HepG2 (cell line): ENCODE results near the gene SCAF11. TPM values are rescaled to one million over a fixed set of nuclear protein-coding genes. Genes with fewer than 3 reads are reported as not detected.
A peak's percentile ranks its signal among the peaks of the same experiment; 100 is the strongest.

Experiments used
- AGO2 ChIP-seq: fragments of 200-400 bp; formaldehyde crosslinking; optimal IDR thresholded peaks from 2 replicates; pipeline ENCODE3; 2017; ENCODE audit warnings: mild to moderate bottlenecking, low read depth, low read length, moderate library complexity
- ARID3A ChIP-seq: IDR thresholded peaks from 2 replicates; pipeline ENCODE4 v1.6.1; 2012; ENCODE audit warnings: low read depth, low read length, improper control_type of control experiment
- CBX1 ChIP-seq: IDR thresholded peaks from one replicate; pipeline ENCODE4 v1.6.1; 2016; ENCODE audit warnings: antibody characterized with exemption, low read depth
- ESRRA ChIP-seq: sonication (generic); formaldehyde crosslinking; IDR thresholded peaks from 2 replicates; pipeline ENCODE4 v1.5.1; 2020; ENCODE audit warnings: mild to moderate bottlenecking, low read depth, missing genetic modification reagents
- FOXA3 ChIP-seq: IDR thresholded peaks from 2 replicates; pipeline ENCODE4 v1.6.1; 2016; ENCODE audit warnings: missing genetic modification reagents, missing compliant biosample characterization
- GLI4 ChIP-seq: sonication (generic); formaldehyde crosslinking; IDR thresholded peaks from 2 replicates; pipeline ENCODE4 v1.5.1; 2020; ENCODE audit warnings: missing genetic modification reagents, mild to moderate bottlenecking, moderate library complexity, borderline replicate concordance
- HOXA5 ChIP-seq: sonication (generic); formaldehyde crosslinking; IDR thresholded peaks from 2 replicates; pipeline ENCODE4 v1.4.0; 2020; ENCODE audit warnings: missing genetic modification reagents
- KDM2A ChIP-seq: sonication (generic); formaldehyde crosslinking; IDR thresholded peaks from 2 replicates; pipeline ENCODE4 v1.4.0; 2020; ENCODE audit warnings: low read depth, missing genetic modification reagents, borderline replicate concordance
- KMT2A ChIP-seq: sonication (generic); formaldehyde crosslinking; IDR thresholded peaks from 2 replicates; pipeline ENCODE4 v1.4.0; 2020; ENCODE audit warnings: missing genetic modification reagents
- MXI1 ChIP-seq: IDR thresholded peaks from 3 replicates; pipeline ENCODE4 v1.6.1; 2012; ENCODE audit warnings: low read depth, low read length, inconsistent platforms, borderline replicate concordance
- REXO4 ChIP-seq: sonication (generic); formaldehyde crosslinking; IDR thresholded peaks from 2 replicates; pipeline ENCODE4 v1.8.0; 2022; ENCODE audit warnings: missing genetic modification reagents, mild to moderate bottlenecking, borderline replicate concordance
- ZNF136 ChIP-seq: sonication (generic); formaldehyde crosslinking; IDR thresholded peaks from 2 replicates; pipeline ENCODE4 v1.8.1; 2022; ENCODE audit warnings: low read depth, mild to moderate bottlenecking, moderate library complexity, missing genetic modification reagents
- ZNF20 ChIP-seq: sonication (generic); formaldehyde crosslinking; IDR thresholded peaks from 2 replicates; pipeline ENCODE4 v1.4.0; 2020; ENCODE audit warnings: mild to moderate bottlenecking, moderate library complexity, missing genetic modification reagents
- ZNF263 ChIP-seq: sonication (generic); formaldehyde crosslinking; IDR thresholded peaks from 2 replicates; pipeline ENCODE4 v1.4.0; 2020; ENCODE audit warnings: missing genetic modification reagents
- ZNF382 ChIP-seq: sonication (generic); formaldehyde crosslinking; IDR thresholded peaks from 2 replicates; pipeline ENCODE4 v1.5.0; 2020; ENCODE audit warnings: missing genetic modification reagents, mild to moderate bottlenecking, borderline replicate concordance
- ZNF44 ChIP-seq: sonication (generic); formaldehyde crosslinking; IDR thresholded peaks from 2 replicates; pipeline ENCODE4 v1.5.1; 2020; ENCODE audit warnings: mild to moderate bottlenecking, missing genetic modification reagents
- ZNF441 ChIP-seq: sonication (generic); formaldehyde crosslinking; IDR thresholded peaks from 2 replicates; pipeline ENCODE4 v1.7.0; 2021; ENCODE audit warnings: missing genetic modification reagents, borderline replicate concordance
- ZNF572 ChIP-seq: sonication (generic); formaldehyde crosslinking; IDR thresholded peaks from 2 replicates; pipeline ENCODE4 v1.5.1; 2020; ENCODE audit warnings: mild to moderate bottlenecking, missing genetic modification reagents
- ZNF782 ChIP-seq: sonication (generic); formaldehyde crosslinking; IDR thresholded peaks from 2 replicates; pipeline ENCODE4 v1.4.0; 2020; ENCODE audit warnings: missing genetic modification reagents, mild to moderate bottlenecking, borderline replicate concordance
- ZSCAN9 ChIP-seq: IDR thresholded peaks from 2 replicates; pipeline ENCODE4 v1.6.1; 2016; ENCODE audit warnings: borderline replicate concordance
- polyA plus RNA-seq, 8 experiments: library from polyadenylated mRNA; depleted of rRNA in 3 of 8; stranded (reverse) in 7 of 8; unstranded in 1 of 8; fragments of >200 nt; fragmentation: Illumina TruSeq in 4 of 8; extraction: Trizol in 4 of 8; gene quantifications; 2 replicates each; pipeline versions ENCODE4 v1.2.1 to v1.2.3, GENCODE V29; 2011 to 2016; ENCODE audit warnings: low read depth in 4 of 8, missing spikeins in 1 of 8, mixed read lengths in 1 of 8; ENCODE audit not compliant: insufficient read depth in 1 of 8
- total RNA-seq, 5 experiments: library from RNA; depleted of rRNA; stranded (reverse); fragments of >200 nt; fragmentation: Illumina TruSeq; extraction: Trizol; gene quantifications; 2 replicates each; pipeline ENCODE4 v1.2.3, GENCODE V29; 2016; ENCODE audit warnings: low read depth in 1 of 5
- TF ChIP-seq, protein P1 (sequence below): sonication (generic); formaldehyde crosslinking; IDR thresholded peaks from 2 replicates; pipeline ENCODE4 v1.4.0; 2020; ENCODE audit warnings: mild to moderate bottlenecking, missing genetic modification reagents
- TF ChIP-seq, protein P2 (sequence below): sonication (generic); IDR thresholded peaks from 2 replicates; pipeline ENCODE4 v1.6.1; 2016; ENCODE audit warnings: low read depth, borderline replicate concordance

Gene SCAF11
- total and polyA plus RNA-seq, 2 of the 13 experiments (the other 11 are each of a cell fraction or from before 2014, with no cell fraction given): 26.9 to 38.3 TPM

GRCh38 chr12:45991284-45992249, 1.2 kb upstream of the SCAF11 start (continued):
- TF ChIP-seq, protein P1, sequence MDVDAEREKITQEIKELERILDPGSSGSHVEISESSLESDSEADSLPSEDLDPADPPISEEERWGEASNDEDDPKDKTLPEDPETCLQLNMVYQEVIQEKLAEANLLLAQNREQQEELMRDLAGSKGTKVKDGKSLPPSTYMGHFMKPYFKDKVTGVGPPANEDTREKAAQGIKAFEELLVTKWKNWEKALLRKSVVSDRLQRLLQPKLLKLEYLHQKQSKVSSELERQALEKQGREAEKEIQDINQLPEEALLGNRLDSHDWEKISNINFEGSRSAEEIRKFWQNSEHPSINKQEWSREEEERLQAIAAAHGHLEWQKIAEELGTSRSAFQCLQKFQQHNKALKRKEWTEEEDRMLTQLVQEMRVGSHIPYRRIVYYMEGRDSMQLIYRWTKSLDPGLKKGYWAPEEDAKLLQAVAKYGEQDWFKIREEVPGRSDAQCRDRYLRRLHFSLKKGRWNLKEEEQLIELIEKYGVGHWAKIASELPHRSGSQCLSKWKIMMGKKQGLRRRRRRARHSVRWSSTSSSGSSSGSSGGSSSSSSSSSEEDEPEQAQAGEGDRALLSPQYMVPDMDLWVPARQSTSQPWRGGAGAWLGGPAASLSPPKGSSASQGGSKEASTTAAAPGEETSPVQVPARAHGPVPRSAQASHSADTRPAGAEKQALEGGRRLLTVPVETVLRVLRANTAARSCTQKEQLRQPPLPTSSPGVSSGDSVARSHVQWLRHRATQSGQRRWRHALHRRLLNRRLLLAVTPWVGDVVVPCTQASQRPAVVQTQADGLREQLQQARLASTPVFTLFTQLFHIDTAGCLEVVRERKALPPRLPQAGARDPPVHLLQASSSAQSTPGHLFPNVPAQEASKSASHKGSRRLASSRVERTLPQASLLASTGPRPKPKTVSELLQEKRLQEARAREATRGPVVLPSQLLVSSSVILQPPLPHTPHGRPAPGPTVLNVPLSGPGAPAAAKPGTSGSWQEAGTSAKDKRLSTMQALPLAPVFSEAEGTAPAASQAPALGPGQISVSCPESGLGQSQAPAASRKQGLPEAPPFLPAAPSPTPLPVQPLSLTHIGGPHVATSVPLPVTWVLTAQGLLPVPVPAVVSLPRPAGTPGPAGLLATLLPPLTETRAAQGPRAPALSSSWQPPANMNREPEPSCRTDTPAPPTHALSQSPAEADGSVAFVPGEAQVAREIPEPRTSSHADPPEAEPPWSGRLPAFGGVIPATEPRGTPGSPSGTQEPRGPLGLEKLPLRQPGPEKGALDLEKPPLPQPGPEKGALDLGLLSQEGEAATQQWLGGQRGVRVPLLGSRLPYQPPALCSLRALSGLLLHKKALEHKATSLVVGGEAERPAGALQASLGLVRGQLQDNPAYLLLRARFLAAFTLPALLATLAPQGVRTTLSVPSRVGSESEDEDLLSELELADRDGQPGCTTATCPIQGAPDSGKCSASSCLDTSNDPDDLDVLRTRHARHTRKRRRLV (CRISPR knock-in tag): no peak; the same call in 1 of the 2 replicates
- peak; percentile 86 for TF ChIP-seq ZSCAN9 (CRISPR knock-in tag)
- 0 out of 2 replicates have a peak, but pooled peaks have one; percentile 41 for TF ChIP-seq REXO4 (CRISPR knock-in tag)
- peak; percentile 75; the same call in 1 of the 2 replicates for TF ChIP-seq ESRRA (CRISPR knock-in tag)
- TF ChIP-seq ZNF441 (CRISPR knock-in tag): peak; percentile 60
- TF ChIP-seq ZNF20 (CRISPR knock-in tag): 0 out of 2 replicates have a peak, but pooled peaks have one; percentile 16
- TF ChIP-seq FOXA3: 0 out of 2 replicates have a peak, but pooled peaks have one; percentile 12
- TF ChIP-seq ZNF136 (CRISPR knock-in tag): 0 out of 2 replicates have a peak, but pooled peaks have one; percentile 17
- 0 out of 3 replicates have a peak, but pooled peaks have one; percentile 53 for TF ChIP-seq MXI1
- TF ChIP-seq ZNF572 (CRISPR knock-in tag): no peak
- TF ChIP-seq ZNF263 (CRISPR knock-in tag): peak; percentile 83
- TF ChIP-seq, protein P2, sequence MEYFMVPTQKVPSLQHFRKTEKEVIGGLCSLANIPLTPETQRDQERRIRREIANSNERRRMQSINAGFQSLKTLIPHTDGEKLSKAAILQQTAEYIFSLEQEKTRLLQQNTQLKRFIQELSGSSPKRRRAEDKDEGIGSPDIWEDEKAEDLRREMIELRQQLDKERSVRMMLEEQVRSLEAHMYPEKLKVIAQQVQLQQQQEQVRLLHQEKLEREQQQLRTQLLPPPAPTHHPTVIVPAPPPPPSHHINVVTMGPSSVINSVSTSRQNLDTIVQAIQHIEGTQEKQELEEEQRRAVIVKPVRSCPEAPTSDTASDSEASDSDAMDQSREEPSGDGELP: peak; percentile 90
- TF ChIP-seq AGO2: peak; percentile 91
- peak; percentile 79; the same call in 1 of the 2 replicates for TF ChIP-seq ZNF44 (CRISPR knock-in tag)
- no peak for TF ChIP-seq CBX1
- peak; percentile 91 for TF ChIP-seq KMT2A (CRISPR knock-in tag)
- TF ChIP-seq KDM2A: peak; percentile 91
- peak; percentile 57; the same call in 1 of the 2 replicates for TF ChIP-seq HOXA5
- no peak for TF ChIP-seq GLI4 (CRISPR knock-in tag)
- peak; percentile 86; the same call in 1 of the 2 replicates for TF ChIP-seq ZNF782
- TF ChIP-seq ZNF382 (CRISPR knock-in tag): no peak
- TF ChIP-seq ARID3A: peak; percentile 20; the same call in 1 of the 2 replicates
